ENCODE data around the gene USP22. TPM values are rescaled to one million over a fixed set of nuclear protein-coding genes. Genes with fewer than 3 reads are reported as not detected.

USP22 gene
- total and polyA plus RNA-seq, 10 of the 15 experiments (the other 5 are each of a cell fraction or from before 2014, with no cell fraction given) = 10.8 to 218 (median 98.8) TPM

DNA sequence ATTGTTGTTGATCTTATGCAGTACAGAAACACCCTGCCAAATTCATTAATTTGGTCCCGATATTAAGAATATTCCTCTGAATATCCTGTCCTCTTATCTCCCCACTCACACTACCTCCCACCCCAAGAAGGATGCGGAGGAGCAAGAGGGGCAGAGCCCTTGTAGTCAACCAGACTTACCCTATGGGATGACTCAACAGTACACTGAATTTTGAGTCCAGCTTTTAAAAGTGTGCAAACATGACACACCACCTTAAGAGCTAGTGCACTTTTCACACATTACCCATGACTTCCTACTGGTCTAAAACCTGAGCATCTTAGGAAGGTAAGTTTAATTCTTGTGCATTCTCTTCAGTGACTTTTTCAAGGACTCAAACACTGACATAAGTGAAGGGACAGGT lies 9.5 kb downstream of the USP22 start:
- H3K4me2 ChIP-seq (ENCODE audit: control insufficient read depth, insufficient read depth) = no peak overlapping the region
- H3K4me3 ChIP-seq = no peak overlapping the region
- DNase-seq (ENCODE audit: low read depth, low spot score) (no peak), FAIRE-seq (no peak), ATAC-seq (no peak)
- no peak overlapping the region for H2AFZ ChIP-seq (ENCODE audit: control insufficient read depth, low read depth, low read length)
- BruUV-seq (replicated peaks) = no TSS peak
- POLR2A ChIA-PET = no interaction called here
- RAD21 ChIA-PET (ENCODE audit: unreplicated experiment) = no interaction called here
- CTCF ChIA-PET = interaction anchor here (2.1 to 2.2 kb wide), 2 partner anchors 10 to 66 kb away, joined by 7 to 17 read pairs; partner anchors contain the start of gene USP22
- H3K27ac ChIP-seq (ENCODE audit: control insufficient read depth, insufficient read depth) = no peak overlapping the region
- in situ Hi-C loops (cut with MboI) = no loop called here
- 100% methylated on average over 2 of the region's 2 CpGs for WGBS (ENCODE audit: insufficient coverage, insufficient replicate concordance, low lambda C conversion rate, missing lambda C conversion rate)
- TF ChIP-seq, protein P1, sequence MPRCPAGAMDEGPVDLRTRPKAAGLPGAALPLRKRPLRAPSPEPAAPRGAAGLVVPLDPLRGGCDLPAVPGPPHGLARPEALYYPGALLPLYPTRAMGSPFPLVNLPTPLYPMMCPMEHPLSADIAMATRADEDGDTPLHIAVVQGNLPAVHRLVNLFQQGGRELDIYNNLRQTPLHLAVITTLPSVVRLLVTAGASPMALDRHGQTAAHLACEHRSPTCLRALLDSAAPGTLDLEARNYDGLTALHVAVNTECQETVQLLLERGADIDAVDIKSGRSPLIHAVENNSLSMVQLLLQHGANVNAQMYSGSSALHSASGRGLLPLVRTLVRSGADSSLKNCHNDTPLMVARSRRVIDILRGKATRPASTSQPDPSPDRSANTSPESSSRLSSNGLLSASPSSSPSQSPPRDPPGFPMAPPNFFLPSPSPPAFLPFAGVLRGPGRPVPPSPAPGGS (IDR thresholded peaks at IDR 0.05; ENCODE audit: borderline replicate concordance, insufficient read depth, low read depth, low read length, poor library complexity, severe bottlenecking) = peak; percentile 43
- TF ChIP-seq EZH2 (IDR thresholded peaks at IDR 0.05; ENCODE audit: borderline replicate concordance, control insufficient read depth, low read depth, low read length) (no peak), POLR2AphosphoS5 (IDR thresholded peaks at IDR 0.05; ENCODE audit: low read length) (0 out of 2 replicates have a peak, but pooled peaks have one; percentile 29)
- SMC1A ChIA-PET (ENCODE audit: uncharacterized antibody, unreplicated experiment) = interaction anchor here (1.0 to 1.5 kb wide), 2 partner anchors 10 to 24 kb away, joined by 3 to 4 read pairs; no protein-coding TSS in a partner anchor
- no peaks in the 10 kb centered on the region for H3K9me3 ChIP-seq (replicated peaks; ENCODE audit: control insufficient read depth, insufficient read depth, low read length)
- H3K79me2 ChIP-seq (ENCODE audit: control insufficient read depth, insufficient read depth, low read length) = peaks cover 96% of the 10 kb centered on the region
- H4K20me1 ChIP-seq (ENCODE audit: control insufficient read depth, insufficient read depth) = peaks cover 34% of the 10 kb centered on the region
- H3K4me1 ChIP-seq (ENCODE audit: control insufficient read depth, insufficient read depth, low read length) = peaks cover 34% of the 10 kb centered on the region
- intact Hi-C loops (cut with micrococcal nuclease; ENCODE audit: unreplicated experiment) = no loop called here
- peaks cover 6 to 16% of the 10 kb centered on the region in 2 experiments for H3K36me3 ChIP-seq (ENCODE audit: control insufficient read depth in 2 of 2, insufficient read depth in 2 of 2, low read length in 1 of 2)
- no peak overlapping the region for H3K9ac ChIP-seq (ENCODE audit: control insufficient read depth, insufficient read depth, low read length)
- no peaks in the 10 kb centered on the region for H3K27me3 ChIP-seq (replicated peaks in 1 of 2; ENCODE audit: control insufficient read depth in 2 of 2, insufficient read depth in 2 of 2, low read length in 1 of 2)

DNA sequence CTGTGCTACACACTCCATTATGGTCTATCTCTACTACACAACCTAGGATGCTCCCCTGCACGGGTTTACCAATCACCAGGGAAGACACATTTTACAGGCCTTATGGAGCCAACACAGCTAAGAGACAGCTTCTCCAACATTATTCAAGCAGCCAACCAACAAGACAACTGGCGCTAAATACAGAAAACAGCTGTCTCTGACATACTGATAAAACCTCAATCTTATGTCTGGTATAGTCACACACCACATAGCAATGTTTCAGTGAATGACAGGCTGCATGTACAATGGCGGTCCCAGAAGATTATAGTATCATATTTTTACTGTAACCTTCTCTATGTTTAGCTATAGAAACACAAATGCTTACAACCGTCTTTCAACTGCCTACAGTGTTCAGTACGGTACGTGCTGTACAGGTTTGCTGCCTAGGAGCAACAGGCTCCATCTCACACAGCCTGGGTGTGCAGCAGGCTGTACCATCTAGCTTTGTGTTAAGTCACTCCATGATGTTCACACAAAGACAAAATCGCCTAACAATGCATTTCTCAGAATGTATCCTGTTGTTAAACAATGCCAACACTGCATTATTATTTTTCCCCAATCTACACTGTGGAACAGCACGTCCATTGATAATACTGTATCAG lies 10.9 kb downstream of the USP22 start:
- no peak for DNase-seq (ENCODE audit: low read depth, low spot score)
- no peak overlapping the region for H3K4me3 ChIP-seq
- peaks cover 24% of the 10 kb centered on the region for H3K4me1 ChIP-seq (ENCODE audit: control insufficient read depth, insufficient read depth, low read length)
- CTCF ChIA-PET = interaction anchor here (0.9 to 1.5 kb wide), 4 partner anchors 8 to 97 kb away, joined by 3 to 4 read pairs (median 4); no protein-coding TSS in a partner anchor
- peak overlapping the region; percentile 57; the same call in 1 of the 2 replicates for H3K4me2 ChIP-seq (ENCODE audit: control insufficient read depth, insufficient read depth)
- H3K9ac ChIP-seq (ENCODE audit: control insufficient read depth, insufficient read depth, low read length) = no peak overlapping the region
- RAD21 ChIA-PET (ENCODE audit: unreplicated experiment) = interaction anchor here (0.8 kb wide), 1 partner anchor 10 kb away, joined by 3 read pairs; no protein-coding TSS in a partner anchor
- WGBS (ENCODE audit: insufficient coverage, insufficient replicate concordance, low lambda C conversion rate, missing lambda C conversion rate) = 72% methylated on average over 8 of the region's 8 CpGs
- H3K9me3 ChIP-seq (replicated peaks; ENCODE audit: control insufficient read depth, insufficient read depth, low read length) = no peaks in the 10 kb centered on the region
- no TSS peak for BruUV-seq (replicated peaks)
- in situ Hi-C loops (cut with MboI) (no loop called here), intact Hi-C loops (cut with micrococcal nuclease; ENCODE audit: unreplicated experiment) (no loop called here)
- H3K27ac ChIP-seq (ENCODE audit: control insufficient read depth, insufficient read depth) = no peak overlapping the region
- POLR2A ChIA-PET = no interaction called here
- ATAC-seq = no peak
- peaks cover 26% of the 10 kb centered on the region for H4K20me1 ChIP-seq (ENCODE audit: control insufficient read depth, insufficient read depth)
- TF ChIP-seq, protein P2, sequence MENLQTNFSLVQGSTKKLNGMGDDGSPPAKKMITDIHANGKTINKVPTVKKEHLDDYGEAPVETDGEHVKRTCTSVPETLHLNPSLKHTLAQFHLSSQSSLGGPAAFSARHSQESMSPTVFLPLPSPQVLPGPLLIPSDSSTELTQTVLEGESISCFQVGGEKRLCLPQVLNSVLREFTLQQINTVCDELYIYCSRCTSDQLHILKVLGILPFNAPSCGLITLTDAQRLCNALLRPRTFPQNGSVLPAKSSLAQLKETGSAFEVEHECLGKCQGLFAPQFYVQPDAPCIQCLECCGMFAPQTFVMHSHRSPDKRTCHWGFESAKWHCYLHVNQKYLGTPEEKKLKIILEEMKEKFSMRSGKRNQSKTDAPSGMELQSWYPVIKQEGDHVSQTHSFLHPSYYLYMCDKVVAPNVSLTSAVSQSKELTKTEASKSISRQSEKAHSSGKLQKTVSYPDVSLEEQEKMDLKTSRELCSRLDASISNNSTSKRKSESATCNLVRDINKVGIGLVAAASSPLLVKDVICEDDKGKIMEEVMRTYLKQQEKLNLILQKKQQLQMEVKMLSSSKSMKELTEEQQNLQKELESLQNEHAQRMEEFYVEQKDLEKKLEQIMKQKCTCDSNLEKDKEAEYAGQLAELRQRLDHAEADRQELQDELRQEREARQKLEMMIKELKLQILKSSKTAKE (IDR thresholded peaks at IDR 0.05; ENCODE audit: low read depth, poor library complexity, severe bottlenecking) = no peak
- TF ChIP-seq RAD51 (IDR thresholded peaks at IDR 0.05) (no peak), POLR2A (IDR thresholded peaks at IDR 0.05; ENCODE audit: low read depth, low read length) (peak; percentile 28; the same call in 1 of the 2 replicates), POLR2AphosphoS5 (IDR thresholded peaks at IDR 0.05; ENCODE audit: low read length) (0 out of 2 replicates have a peak, but pooled peaks have one; percentile 26)
- SMC1A ChIA-PET (ENCODE audit: uncharacterized antibody, unreplicated experiment) = interaction anchor here (1.2 kb wide), 1 partner anchor 21 kb away, joined by 3 read pairs; no protein-coding TSS in a partner anchor
- peaks cover 18 to 22% of the 10 kb centered on the region in 2 experiments for H3K36me3 ChIP-seq (ENCODE audit: control insufficient read depth in 2 of 2, insufficient read depth in 2 of 2, low read length in 1 of 2)
- no peak for FAIRE-seq
- no peak overlapping the region for H2AFZ ChIP-seq (ENCODE audit: control insufficient read depth, low read depth, low read length)
- H3K79me2 ChIP-seq (ENCODE audit: control insufficient read depth, insufficient read depth, low read length) = peaks cover 95% of the 10 kb centered on the region
- H3K27me3 ChIP-seq (replicated peaks in 1 of 2; ENCODE audit: control insufficient read depth in 2 of 2, insufficient read depth in 2 of 2, low read length in 1 of 2) = no peaks in the 10 kb centered on the region
